GM12892 (cell line): ENCODE measurements around the gene NOL4L.

Experiments used
- POLR2A ChIP-seq: IDR thresholded peaks from 2 replicates; pipeline ENCODE4 v1.6.1; 2011; ENCODE audit warnings: low read depth, low read length, control low read depth
- TAF1 ChIP-seq: IDR thresholded peaks from 2 replicates; pipeline ENCODE4 v1.6.1; 2011; ENCODE audit warnings: low read depth, mild to moderate bottlenecking, control low read depth, low read length, borderline replicate concordance

DNA sequence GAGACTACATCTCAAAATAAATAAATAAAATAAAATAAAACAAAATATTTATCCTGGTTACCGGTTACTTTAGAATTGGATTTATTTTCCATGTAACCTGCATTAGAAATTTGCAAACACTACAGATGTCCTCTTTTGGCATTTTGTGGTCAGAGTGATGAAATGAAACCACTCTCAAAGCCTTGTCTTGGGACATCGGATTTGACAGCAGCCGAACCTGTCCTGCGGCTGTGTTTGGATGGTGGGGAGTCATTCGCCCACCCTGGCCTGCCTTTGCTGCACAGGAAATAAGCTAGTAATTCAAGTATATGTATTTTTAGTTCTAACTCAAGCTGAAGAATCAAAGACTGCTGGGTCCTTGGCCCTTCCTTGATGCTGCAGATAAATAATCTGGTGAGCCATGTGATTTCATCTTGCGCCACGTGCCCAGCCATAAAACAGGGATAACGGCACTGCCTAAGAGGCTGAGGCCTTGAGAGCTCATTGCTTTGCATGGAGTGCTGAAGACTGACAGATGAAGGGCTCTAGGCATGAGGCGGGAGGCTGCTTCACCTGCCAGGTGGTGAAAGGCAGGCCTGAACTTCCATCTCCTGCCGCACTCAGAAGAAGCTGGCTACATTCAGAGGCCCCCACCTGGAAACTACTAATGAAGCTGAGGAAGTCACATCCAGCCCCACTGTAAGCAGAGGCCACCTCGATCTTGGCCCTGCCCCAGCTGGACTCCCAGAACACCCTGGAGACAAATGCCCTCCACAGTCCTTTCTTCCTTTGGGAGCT lies 76.9 kb downstream of the NOL4L start:
- TF ChIP-seq POLR2A (no peak), TAF1 (no peak)
